Lower lobe of right lung (tissue), 2 donors: ENCODE results near the gene DCAF16. TPM values are rescaled to one million over a fixed set of nuclear protein-coding genes. Genes with fewer than 3 reads are reported as not detected.

ENCODE experiments used
- ATAC-seq, 2 donors: fragments of 200-7000 bp; cut with Tn5 transposase; one replicate each; pipeline ENCODE4 v1.9.1; 2020 to 2022; ENCODE audit warnings: mild to moderate bottlenecking in 2 of 2, moderate library complexity in 2 of 2
- DNase-seq: peaks from one replicate; pipeline ENCODE4 v3.0.0-alpha.2; 2020
- H3K27ac ChIP-seq: fragments of 200-600 bp; one replicate; pipeline ENCODE4 v1.8.0; 2022
- H3K27me3 ChIP-seq: fragments of 200-600 bp; one replicate; pipeline ENCODE4 v1.8.0; 2022; ENCODE audit warnings: low read depth
- H3K36me3 ChIP-seq: fragments of 200-600 bp; one replicate; pipeline ENCODE4 v1.8.0; 2022; ENCODE audit warnings: mild to moderate bottlenecking
- H3K4me1 ChIP-seq: fragments of 200-600 bp; one replicate; pipeline ENCODE4 v1.8.0; 2022
- H3K4me3 ChIP-seq: fragments of 200-600 bp; one replicate; pipeline ENCODE4 v1.8.0; 2022; ENCODE audit warnings: mild to moderate bottlenecking
- H3K9me3 ChIP-seq: fragments of 200-600 bp; one replicate; pipeline ENCODE4 v1.8.0; 2022
- CTCF ChIP-seq: fragments of 200-600 bp; IDR thresholded peaks from one replicate; pipeline ENCODE4 v1.8.0; 2022; ENCODE audit warnings: antibody characterized with exemption, mild to moderate bottlenecking
- intact Hi-C: fragments of 100-400 bp; cut with DNase I; formaldehyde crosslinking; loops from one replicate; pipeline ENCODE4 v1.11.0; 2022
- total RNA-seq: library from RNA; stranded (reverse); fragmentation: NEBNext Ultra II Directional; extraction: Animal tissue kit (Norgen Biotek cat#: 25700); gene quantifications from one replicate; pipeline ENCODE4 v1.2.1, GENCODE V29; 2021
- donor health status: DM: no; HTN: yes; CAD: no; lungs with severe emphysema.

Gene DCAF16
- total RNA-seq, 1 donor from 2014 or later = 26.1 TPM

DNA sequence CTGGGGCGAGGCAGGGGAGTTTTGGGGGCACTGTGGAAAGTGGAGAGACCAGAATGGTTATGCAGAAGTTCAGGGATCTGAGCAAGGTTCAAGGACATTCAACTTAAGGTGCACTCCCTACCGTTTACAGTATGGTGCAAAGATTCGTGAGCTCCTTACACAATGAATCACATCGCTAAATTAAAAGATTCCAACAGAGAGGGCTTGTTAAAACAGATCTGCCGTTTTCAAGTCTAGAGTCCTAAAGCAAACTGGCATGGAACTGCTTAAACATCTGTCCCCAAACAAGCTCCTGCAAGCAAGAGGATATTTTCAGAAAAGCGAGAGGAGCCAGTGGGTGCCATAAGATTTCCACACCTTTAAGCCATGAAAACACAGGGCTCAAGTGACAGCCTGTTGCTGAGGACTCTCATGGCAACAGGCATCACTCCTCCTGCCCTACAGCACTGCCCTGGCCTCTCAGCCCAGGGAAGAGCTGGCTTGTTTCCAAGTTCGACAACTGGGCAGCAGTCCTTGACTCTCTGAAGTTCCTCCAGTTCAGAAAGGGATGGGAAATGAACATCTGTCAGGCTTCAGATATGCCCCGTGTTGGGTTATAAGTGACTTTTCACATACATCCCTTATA is 39.2 kb downstream of the DCAF16 start:
- intact Hi-C loops = no loop called here
- no peak for TF ChIP-seq CTCF
- peak; percentile 59 to 79 for ATAC-seq
- Histone ChIP-seq H3K9me3 (no peaks in the 10 kb centered on the region), H3K27me3 (no peaks in the 10 kb centered on the region), H3K4me1 (no peaks in the 10 kb centered on the region), H3K4me3 (no peak overlapping the region), H3K27ac (no peak overlapping the region), H3K36me3 (no peaks in the 10 kb centered on the region)
- peak; percentile 51 for DNase-seq

DNA sequence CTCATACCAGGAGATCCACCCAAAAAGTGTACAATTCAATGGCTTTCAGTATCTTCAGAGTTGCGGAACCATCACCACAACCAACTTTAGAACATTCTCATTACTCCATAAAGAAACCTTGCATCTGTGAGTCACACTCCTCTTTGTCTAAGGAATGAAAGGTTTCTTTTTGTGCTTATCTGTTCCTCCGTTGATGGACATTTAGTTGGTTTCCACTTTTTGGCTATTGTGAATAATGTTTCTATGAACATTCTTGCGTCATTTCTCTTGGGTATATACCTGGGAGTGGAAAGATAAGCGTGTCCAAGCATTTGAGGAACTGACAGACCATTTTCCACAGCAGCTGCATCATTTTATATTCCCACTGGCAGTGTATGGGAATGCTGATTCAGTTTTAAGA is 39.7 kb downstream of the DCAF16 start:
- ATAC-seq = no peak
- Histone ChIP-seq H3K27ac (no peak overlapping the region), H3K9me3 (no peaks in the 10 kb centered on the region), H3K27me3 (no peaks in the 10 kb centered on the region), H3K36me3 (no peaks in the 10 kb centered on the region), H3K4me1 (no peaks in the 10 kb centered on the region), H3K4me3 (no peak overlapping the region)
- TF ChIP-seq CTCF = no peak
- DNase-seq = no peak
- intact Hi-C loops = no loop called here

- Histone ChIP-seq H3K27me3 (no peaks in the 10 kb centered on the region), H3K4me1 (no peaks in the 10 kb centered on the region), H3K27ac (no peak overlapping the region), H3K4me3 (no peak overlapping the region), H3K9me3 (no peaks in the 10 kb centered on the region), H3K36me3 (no peaks in the 10 kb centered on the region)
- ATAC-seq (peak; percentile 72 to 91), DNase-seq (no peak)
- intact Hi-C loops = no loop called here
- no peak for TF ChIP-seq CTCF
Measured at GRCh38 chr4:17769406-17770174, 41.0 kb downstream of the DCAF16 start.

GRCh38 chr4:17766826-17767458 is 43.6 kb downstream of the DCAF16 start:
- Histone ChIP-seq H3K27ac (no peak overlapping the region), H3K4me1 (no peaks in the 10 kb centered on the region), H3K36me3 (no peaks in the 10 kb centered on the region), H3K4me3 (no peak overlapping the region), H3K27me3 (no peaks in the 10 kb centered on the region), H3K9me3 (no peaks in the 10 kb centered on the region)
- no peak for TF ChIP-seq CTCF
- no peak for ATAC-seq
- intact Hi-C loops = no loop called here
- DNase-seq = no peak

GRCh38 chr4:17765514-17766286 is 44.9 kb downstream of the DCAF16 start:
- ATAC-seq (no peak), DNase-seq (no peak)
- Histone ChIP-seq H3K36me3 (no peaks in the 10 kb centered on the region), H3K4me3 (no peak overlapping the region), H3K9me3 (no peaks in the 10 kb centered on the region), H3K27ac (no peak overlapping the region), H3K4me1 (no peaks in the 10 kb centered on the region), H3K27me3 (no peaks in the 10 kb centered on the region)
- intact Hi-C loops = no loop called here
- TF ChIP-seq CTCF = no peak
